HG03066 (cell line): ENCODE measurements around the gene SMTNL2.

Source experiments
- ATAC-seq: cut with Tn5 transposase; IDR thresholded peaks from one replicate; pipeline ENCODE4 v1.9.1; 2021; ENCODE audit warnings: low read depth; ENCODE audit not compliant: unreplicated experiment

The SMTNL2 gene

DNA sequence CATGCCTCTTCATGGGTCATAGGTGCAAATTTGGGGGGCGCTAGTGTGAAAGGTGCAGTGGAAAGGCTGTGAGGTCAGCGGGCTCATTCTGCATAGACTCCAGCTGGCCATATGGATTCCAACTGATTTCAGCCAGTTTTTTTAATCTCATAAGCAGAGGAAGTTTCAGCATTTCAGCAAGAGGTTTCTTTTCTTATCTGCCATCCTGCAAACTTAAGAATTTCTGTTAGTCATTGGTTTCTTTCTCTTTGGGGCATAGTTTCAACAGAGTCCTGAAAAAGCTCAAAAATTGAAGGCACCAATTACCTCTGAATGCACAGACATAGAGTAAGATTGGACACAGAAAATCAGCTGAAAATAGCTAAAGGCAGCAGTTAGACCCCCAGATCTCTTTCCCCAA is 73.3 kb downstream of the SMTNL2 start:
- ATAC-seq = no peak
